GM18858 (cell line): ENCODE results near the gene FMNL1.

Source experiments
- ATAC-seq: cut with Tn5 transposase; IDR thresholded peaks from one replicate; pipeline ENCODE4 v1.9.1; 2021; ENCODE audit not compliant: unreplicated experiment

The FMNL1 gene

GRCh38 chr17:45222289-45222995, 757 bp downstream of the FMNL1 start:
- ATAC-seq, result no peak

GRCh38 chr17:45222996-45223538, 1.4 kb downstream of the FMNL1 start:
- ATAC-seq, result no peak

GRCh38 chr17:45223539-45224528, 2.1 kb downstream of the FMNL1 start:
- no peak for ATAC-seq

GRCh38 chr17:45224671-45225050, 3.0 kb downstream of the FMNL1 start:
- no peak for ATAC-seq

- no peak for ATAC-seq
These were observed 3.5 kb downstream of the FMNL1 start for GRCh38 chr17:45225051-45225700.

- peak; percentile 30 for ATAC-seq
These were observed 4.4 kb downstream of the FMNL1 start for GRCh38 chr17:45225964-45226530.

- ATAC-seq, result no peak
These were observed 4.9 kb downstream of the FMNL1 start for GRCh38 chr17:45226576-45226975.

GRCh38 chr17:45227101-45227925, 5.6 kb downstream of the FMNL1 start:
- no peak for ATAC-seq

GRCh38 chr17:45227926-45228762, 6.5 kb downstream of the FMNL1 start:
- no peak for ATAC-seq

GRCh38 chr17:45228763-45229539, 7.3 kb downstream of the FMNL1 start:
- no peak for ATAC-seq

GRCh38 chr17:45229681-45230409, 8.2 kb downstream of the FMNL1 start:
- ATAC-seq, result no peak

- ATAC-seq, result no peak
These were observed 8.7 kb downstream of the FMNL1 start for GRCh38 chr17:45230410-45230786.

- no peak for ATAC-seq
These were observed 9.2 kb downstream of the FMNL1 start for GRCh38 chr17:45230787-45231480.

- ATAC-seq, result no peak
These were observed 9.9 kb downstream of the FMNL1 start for GRCh38 chr17:45231481-45232116.

- ATAC-seq, result no peak
These were observed 11.1 kb downstream of the FMNL1 start for GRCh38 chr17:45232514-45233422.
